ENCODE data around the gene CUL2.

Gene CUL2

GRCh38 chr10:35075228-35075627 lies 14.9 kb downstream of the CUL2 start:
- TF ChIP-seq, protein P1, sequence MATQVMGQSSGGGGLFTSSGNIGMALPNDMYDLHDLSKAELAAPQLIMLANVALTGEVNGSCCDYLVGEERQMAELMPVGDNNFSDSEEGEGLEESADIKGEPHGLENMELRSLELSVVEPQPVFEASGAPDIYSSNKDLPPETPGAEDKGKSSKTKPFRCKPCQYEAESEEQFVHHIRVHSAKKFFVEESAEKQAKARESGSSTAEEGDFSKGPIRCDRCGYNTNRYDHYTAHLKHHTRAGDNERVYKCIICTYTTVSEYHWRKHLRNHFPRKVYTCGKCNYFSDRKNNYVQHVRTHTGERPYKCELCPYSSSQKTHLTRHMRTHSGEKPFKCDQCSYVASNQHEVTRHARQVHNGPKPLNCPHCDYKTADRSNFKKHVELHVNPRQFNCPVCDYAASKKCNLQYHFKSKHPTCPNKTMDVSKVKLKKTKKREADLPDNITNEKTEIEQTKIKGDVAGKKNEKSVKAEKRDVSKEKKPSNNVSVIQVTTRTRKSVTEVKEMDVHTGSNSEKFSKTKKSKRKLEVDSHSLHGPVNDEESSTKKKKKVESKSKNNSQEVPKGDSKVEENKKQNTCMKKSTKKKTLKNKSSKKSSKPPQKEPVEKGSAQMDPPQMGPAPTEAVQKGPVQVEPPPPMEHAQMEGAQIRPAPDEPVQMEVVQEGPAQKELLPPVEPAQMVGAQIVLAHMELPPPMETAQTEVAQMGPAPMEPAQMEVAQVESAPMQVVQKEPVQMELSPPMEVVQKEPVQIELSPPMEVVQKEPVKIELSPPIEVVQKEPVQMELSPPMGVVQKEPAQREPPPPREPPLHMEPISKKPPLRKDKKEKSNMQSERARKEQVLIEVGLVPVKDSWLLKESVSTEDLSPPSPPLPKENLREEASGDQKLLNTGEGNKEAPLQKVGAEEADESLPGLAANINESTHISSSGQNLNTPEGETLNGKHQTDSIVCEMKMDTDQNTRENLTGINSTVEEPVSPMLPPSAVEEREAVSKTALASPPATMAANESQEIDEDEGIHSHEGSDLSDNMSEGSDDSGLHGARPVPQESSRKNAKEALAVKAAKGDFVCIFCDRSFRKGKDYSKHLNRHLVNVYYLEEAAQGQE (IDR thresholded peaks at IDR 0.05; ENCODE audit: insufficient read depth in 1 of 2, low read depth in 2 of 2, low read length in 2 of 2) = no peak
- no peak for TF ChIP-seq FOXP2 (optimal IDR thresholded peaks at IDR 0.05; ENCODE audit: borderline replicate concordance, extremely low read depth, extremely low read length, insufficient read depth)
- TF ChIP-seq SIN3A (IDR thresholded peaks at IDR 0.05; ENCODE audit: borderline replicate concordance, insufficient read depth, low read length) = no peak
- TF ChIP-seq TAF1 (IDR thresholded peaks at IDR 0.05; ENCODE audit: borderline replicate concordance, insufficient read depth, low read length) = no peak
- TF ChIP-seq POLR2AphosphoS5 (IDR thresholded peaks at IDR 0.05; ENCODE audit: low read depth, low read length) = no peak

DNA sequence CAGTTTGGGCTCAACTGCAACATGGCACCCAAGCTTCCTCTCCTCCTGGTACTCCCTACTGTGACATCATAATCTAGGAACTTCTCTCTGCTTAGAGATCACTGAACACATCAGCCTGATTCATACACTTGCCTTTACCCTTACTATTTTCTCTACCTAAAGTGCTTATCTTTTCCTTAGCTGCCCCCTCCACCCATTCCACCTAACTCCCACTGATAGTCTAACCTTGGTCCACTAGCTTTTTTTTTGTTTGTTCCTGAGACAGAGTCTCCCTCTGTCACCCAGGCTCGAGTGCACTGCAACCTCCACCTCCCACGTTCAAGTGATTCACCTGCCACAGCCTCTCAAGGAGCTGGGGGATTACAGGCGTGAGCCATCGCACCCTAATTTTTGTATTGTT lies 15.9 kb downstream of the CUL2 start:
- TF ChIP-seq SIN3A (IDR thresholded peaks at IDR 0.05; ENCODE audit: borderline replicate concordance, insufficient read depth, low read length) (no peak), TAF1 (IDR thresholded peaks at IDR 0.05; ENCODE audit: borderline replicate concordance, insufficient read depth, low read length) (no peak), FOXP2 (optimal IDR thresholded peaks at IDR 0.05; ENCODE audit: borderline replicate concordance, extremely low read depth, extremely low read length, insufficient read depth) (no peak), POLR2AphosphoS5 (IDR thresholded peaks at IDR 0.05; ENCODE audit: low read depth, low read length) (no peak)
- TF ChIP-seq, protein P1 (IDR thresholded peaks at IDR 0.05; ENCODE audit: insufficient read depth in 1 of 2, low read depth in 2 of 2, low read length in 2 of 2) = no peak

DNA sequence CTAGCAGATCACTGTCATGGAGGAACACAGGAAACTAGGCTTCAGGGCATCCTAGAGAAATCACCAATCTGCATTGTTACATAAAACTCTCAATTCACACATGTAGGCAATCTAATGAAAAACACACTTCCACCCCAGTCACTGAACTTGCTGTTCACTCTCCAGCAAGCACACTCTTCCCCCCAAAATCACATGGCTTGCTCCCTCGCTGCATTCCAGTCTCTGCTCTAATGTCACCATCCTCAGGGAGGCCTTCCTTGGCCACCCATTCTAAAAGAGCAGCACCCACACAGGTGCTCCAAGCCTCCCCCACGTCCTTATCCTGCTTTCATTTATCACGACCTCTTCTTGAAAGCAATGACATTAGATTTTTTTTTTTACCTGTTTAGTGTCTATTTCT lies 19.6 kb downstream of the CUL2 start:
- no peak for TF ChIP-seq SIN3A (IDR thresholded peaks at IDR 0.05; ENCODE audit: borderline replicate concordance, insufficient read depth, low read length)
- TF ChIP-seq, protein P1 (IDR thresholded peaks at IDR 0.05; ENCODE audit: insufficient read depth in 1 of 2, low read depth in 2 of 2, low read length in 2 of 2) = no peak
- no peak for TF ChIP-seq TAF1 (IDR thresholded peaks at IDR 0.05; ENCODE audit: borderline replicate concordance, insufficient read depth, low read length)
- TF ChIP-seq FOXP2 (optimal IDR thresholded peaks at IDR 0.05; ENCODE audit: borderline replicate concordance, extremely low read depth, extremely low read length, insufficient read depth) = no peak
- no peak for TF ChIP-seq POLR2AphosphoS5 (IDR thresholded peaks at IDR 0.05; ENCODE audit: low read depth, low read length)

- TF ChIP-seq POLR2AphosphoS5 (IDR thresholded peaks at IDR 0.05; ENCODE audit: low read depth, low read length) = no peak
- TF ChIP-seq FOXP2 (optimal IDR thresholded peaks at IDR 0.05; ENCODE audit: borderline replicate concordance, extremely low read depth, extremely low read length, insufficient read depth) = no peak
- TF ChIP-seq, protein P1 (IDR thresholded peaks at IDR 0.05; ENCODE audit: insufficient read depth in 1 of 2, low read depth in 2 of 2, low read length in 2 of 2) = no peak
- no peak for TF ChIP-seq TAF1 (IDR thresholded peaks at IDR 0.05; ENCODE audit: borderline replicate concordance, insufficient read depth, low read length)
- no peak for TF ChIP-seq SIN3A (IDR thresholded peaks at IDR 0.05; ENCODE audit: borderline replicate concordance, insufficient read depth, low read length)
These were observed 26.2 kb downstream of the CUL2 start for GRCh38 chr10:35063837-35064454.
